BLaER1 (cell line): ENCODE measurements around the gene FBLN2.
"Not testable (repeated sequence)": the region's sequence is repeated elsewhere in the genome, so short reads cannot be mapped to it uniquely, and the experiment has no call there.

Experiments used
- H3K27ac ChIP-seq: shearing (Covaris generic); formaldehyde crosslinking; 2 replicates; pipeline ENCODE4 v1.8.1; 2022
- H3K27me3 ChIP-seq: shearing (Covaris generic); formaldehyde crosslinking; 2 replicates; pipeline ENCODE4 v1.8.1; 2022
- H3K36me3 ChIP-seq: shearing (Covaris generic); formaldehyde crosslinking; 2 replicates; pipeline ENCODE4 v1.8.1; 2022
- H3K4me1 ChIP-seq: shearing (Covaris generic); formaldehyde crosslinking; 2 replicates; pipeline ENCODE4 v1.8.1; 2022
- H3K4me2 ChIP-seq: shearing (Covaris generic); formaldehyde crosslinking; 2 replicates; pipeline ENCODE4 v1.8.1; 2022
- H3K4me3 ChIP-seq: shearing (Covaris generic); formaldehyde crosslinking; 2 replicates; pipeline ENCODE4 v1.8.1; 2022
- H3K9ac ChIP-seq: shearing (Covaris generic); formaldehyde crosslinking; 2 replicates; pipeline ENCODE4 v1.8.1; 2022
- H3K9me3 ChIP-seq: shearing (Covaris generic); formaldehyde crosslinking; 2 replicates; pipeline ENCODE4 v1.8.1; 2022
- H4K20me1 ChIP-seq: shearing (Covaris generic); formaldehyde crosslinking; 2 replicates; pipeline ENCODE4 v1.8.1; 2022
- Cebpa-rat ChIP-seq: shearing (Covaris generic); IDR thresholded peaks from 2 replicates; pipeline ENCODE4 v1.8.1; 2022

The FBLN2 gene

GRCh38 chr3:13556207-13556606 lies 7.3 kb downstream of the FBLN2 start:
- Histone ChIP-seq H3K4me1 (peaks cover 58% of the 10 kb centered on the region), H3K9me3 (no peaks in the 10 kb centered on the region), H3K9ac (0 out of 2 replicates have a peak overlapping the region, but pooled peaks have one; percentile 7), H3K27me3 (no peaks in the 10 kb centered on the region), H3K27ac (peak overlapping the region; percentile 33), H3K4me2 (peak overlapping the region; percentile 76), H4K20me1 (0 out of 2 replicates have a peak, but pooled peaks cover under 1% of the 10 kb centered on the region), H3K36me3 (no peaks in the 10 kb centered on the region), H3K4me3 (no peak overlapping the region)
- TF ChIP-seq Cebpa-rat, result no peak

GRCh38 chr3:13556917-13557316 lies 8.0 kb downstream of the FBLN2 start:
- peak overlapping the region; percentile 33 for H3K27ac ChIP-seq
- H4K20me1 ChIP-seq, result no peaks in the 10 kb centered on the region
- peak overlapping the region; percentile 76 for H3K4me2 ChIP-seq
- 0 out of 2 replicates have a peak overlapping the region, but pooled peaks have one; percentile 32 for H3K9ac ChIP-seq
- no peak for TF ChIP-seq Cebpa-rat
- no peaks in the 10 kb centered on the region for H3K27me3 ChIP-seq
- H3K9me3 ChIP-seq, result no peaks in the 10 kb centered on the region
- H3K4me1 ChIP-seq, result peaks cover 55% of the 10 kb centered on the region
- no peaks in the 10 kb centered on the region for H3K36me3 ChIP-seq
- H3K4me3 ChIP-seq, result no peak overlapping the region

GRCh38 chr3:13557417-13557816 lies 8.5 kb downstream of the FBLN2 start:
- Histone ChIP-seq H3K4me1 (peaks cover 57% of the 10 kb centered on the region), H3K27ac (peak overlapping the region; percentile 33)

GRCh38 chr3:13557926-13558325 lies 9.0 kb downstream of the FBLN2 start:
- no peak for TF ChIP-seq Cebpa-rat
- peaks cover 56% of the 10 kb centered on the region for H3K4me1 ChIP-seq
- H3K27me3 ChIP-seq, result no peaks in the 10 kb centered on the region
- no peaks in the 10 kb centered on the region for H3K36me3 ChIP-seq
- H3K9me3 ChIP-seq, result no peaks in the 10 kb centered on the region
- H3K4me2 ChIP-seq, result no peak overlapping the region
- no peak overlapping the region for H3K27ac ChIP-seq
- H3K4me3 ChIP-seq, result no peak overlapping the region
- H3K9ac ChIP-seq, result no peak overlapping the region
- H4K20me1 ChIP-seq, result no peaks in the 10 kb centered on the region

More at GRCh38 chr3:13557417-13557816, 8.5 kb downstream of the FBLN2 start:
- Histone ChIP-seq H3K36me3 (no peaks in the 10 kb centered on the region), H3K9ac (no peak overlapping the region), H3K4me3 (no peak overlapping the region), H3K4me2 (peak overlapping the region; percentile 76), H4K20me1 (no peaks in the 10 kb centered on the region), H3K9me3 (no peaks in the 10 kb centered on the region), H3K27me3 (no peaks in the 10 kb centered on the region)
- no peak for TF ChIP-seq Cebpa-rat

- Histone ChIP-seq H3K4me2 (no peak overlapping the region), H4K20me1 (no peaks in the 10 kb centered on the region), H3K4me3 (no peak overlapping the region), H3K27ac (no peak overlapping the region), H3K27me3 (no peaks in the 10 kb centered on the region), H3K9ac (no peak overlapping the region), H3K4me1 (peaks cover 55% of the 10 kb centered on the region), H3K9me3 (no peaks in the 10 kb centered on the region), H3K36me3 (no peaks in the 10 kb centered on the region)
- no peak for TF ChIP-seq Cebpa-rat
These were observed 9.7 kb downstream of the FBLN2 start for GRCh38 chr3:13558651-13559050.

GRCh38 chr3:13559764-13560525 lies 11.0 kb downstream of the FBLN2 start:
- Histone ChIP-seq H3K9ac (no peak overlapping the region), H3K27me3 (no peaks in the 10 kb centered on the region)

GRCh38 chr3:13561376-13561775 lies 12.5 kb downstream of the FBLN2 start:
- Histone ChIP-seq H3K4me2 (no peak overlapping the region), H3K4me1 (peaks cover 35% of the 10 kb centered on the region), H3K4me3 (no peak overlapping the region), H3K27ac (no peak overlapping the region), H4K20me1 (no peaks in the 10 kb centered on the region), H3K27me3 (no peaks in the 10 kb centered on the region), H3K9me3 (no peaks in the 10 kb centered on the region), H3K36me3 (no peaks in the 10 kb centered on the region), H3K9ac (no peak overlapping the region)
- no peak for TF ChIP-seq Cebpa-rat

More at GRCh38 chr3:13559764-13560525, 11.0 kb downstream of the FBLN2 start:
- TF ChIP-seq Cebpa-rat, result no peak
- Histone ChIP-seq H3K9me3 (no peaks in the 10 kb centered on the region), H3K27ac (no peak overlapping the region), H4K20me1 (no peaks in the 10 kb centered on the region), H3K36me3 (no peaks in the 10 kb centered on the region), H3K4me3 (no peak overlapping the region), H3K4me2 (no peak overlapping the region), H3K4me1 (peaks cover 44% of the 10 kb centered on the region)

- H3K4me3 ChIP-seq, result no peak overlapping the region
- H3K27ac ChIP-seq, result no peak overlapping the region
- H3K4me2 ChIP-seq, result 0 out of 2 replicates have a peak overlapping the region, but pooled peaks have one; percentile 3
- H3K36me3 ChIP-seq, result no peaks in the 10 kb centered on the region
- H3K4me1 ChIP-seq, result peaks cover 29% of the 10 kb centered on the region
- H3K9me3 ChIP-seq, result no peaks in the 10 kb centered on the region
- H3K27me3 ChIP-seq, result no peaks in the 10 kb centered on the region
- no peak for TF ChIP-seq Cebpa-rat
- no peak overlapping the region for H3K9ac ChIP-seq
- H4K20me1 ChIP-seq, result no peaks in the 10 kb centered on the region
These were observed 13.0 kb downstream of the FBLN2 start for GRCh38 chr3:13561967-13562366.

- not testable (repeated sequence) for H3K36me3 ChIP-seq, H4K20me1 ChIP-seq, H3K27ac ChIP-seq, H3K4me3 ChIP-seq, H3K9ac ChIP-seq, H3K9me3 ChIP-seq, H3K27me3 ChIP-seq
- 0 out of 2 replicates have a peak overlapping the region, but pooled peaks have one; percentile 3 for H3K4me2 ChIP-seq
- peaks cover 24% of the 10 kb centered on the region for H3K4me1 ChIP-seq
These were observed 13.5 kb downstream of the FBLN2 start for GRCh38 chr3:13562421-13562820.

- no peaks in the 10 kb centered on the region for H3K27me3 ChIP-seq
- H3K9ac ChIP-seq, result no peak overlapping the region
- no peak overlapping the region for H3K4me2 ChIP-seq
- H3K4me3 ChIP-seq, result no peak overlapping the region
- no peak for TF ChIP-seq Cebpa-rat
- no peaks in the 10 kb centered on the region for H4K20me1 ChIP-seq
- H3K9me3 ChIP-seq, result no peaks in the 10 kb centered on the region
- peaks cover 19% of the 10 kb centered on the region for H3K4me1 ChIP-seq
- H3K36me3 ChIP-seq, result no peaks in the 10 kb centered on the region
- H3K27ac ChIP-seq, result no peak overlapping the region
These were observed 14.4 kb downstream of the FBLN2 start for GRCh38 chr3:13563321-13563720.
